ENCODE data around the gene RXFP2. TPM values are rescaled to one million over a fixed set of nuclear protein-coding genes. Genes with fewer than 3 reads are reported as not detected.

Gene RXFP2
- total and polyA plus RNA-seq, 4 experiments from 2014 or later, result not detected

GRCh38 chr13:31747966-31748365 lies 8.6 kb downstream of the RXFP2 start:
- intact Hi-C loops (cut with micrococcal nuclease), result no loop called here
- Histone ChIP-seq H3K27me3 (ENCODE audit: insufficient read depth, low read length) (no peaks in the 10 kb centered on the region), H3K4me1 (ENCODE audit: insufficient read depth, low read length) (no peaks in the 10 kb centered on the region), H3K27ac (ENCODE audit: low read depth, low read length) (no peak overlapping the region), H3K9me3 (ENCODE audit: control insufficient read depth in 1 of 2, low read length in 2 of 2) (no peaks in the 10 kb centered on the region), H3K4me3 (ENCODE audit: low read length in 2 of 2) (no peak overlapping the region), H3K36me3 (ENCODE audit: insufficient read depth, low read length) (no peaks in the 10 kb centered on the region)
- peaks cover 0 to 2% (median 0%) of the 10 kb centered on the region in 8 donors for H3K9me3 Mint-ChIP-seq
- no peak overlapping the region for H3K4me3 Mint-ChIP-seq
- no peak for DNase-seq
- ChIA-PET CTCF (ENCODE audit: partially characterized antibody) (interaction anchor here (1.1 kb wide), 1 partner anchor 9 kb away, joined by 3 read pairs; no protein-coding TSS in a partner anchor), POLR2A (ENCODE audit: partially characterized antibody) (no interaction called here)
- no peaks in the 10 kb centered on the region for H3K4me1 Mint-ChIP-seq
- H3K27me3 Mint-ChIP-seq, result peaks cover 11 to 13% of the 10 kb centered on the region in 2 donors
- H3K36me3 Mint-ChIP-seq, result no peaks in the 10 kb centered on the region
- H3K27ac Mint-ChIP-seq, result no peak overlapping the region

DNA sequence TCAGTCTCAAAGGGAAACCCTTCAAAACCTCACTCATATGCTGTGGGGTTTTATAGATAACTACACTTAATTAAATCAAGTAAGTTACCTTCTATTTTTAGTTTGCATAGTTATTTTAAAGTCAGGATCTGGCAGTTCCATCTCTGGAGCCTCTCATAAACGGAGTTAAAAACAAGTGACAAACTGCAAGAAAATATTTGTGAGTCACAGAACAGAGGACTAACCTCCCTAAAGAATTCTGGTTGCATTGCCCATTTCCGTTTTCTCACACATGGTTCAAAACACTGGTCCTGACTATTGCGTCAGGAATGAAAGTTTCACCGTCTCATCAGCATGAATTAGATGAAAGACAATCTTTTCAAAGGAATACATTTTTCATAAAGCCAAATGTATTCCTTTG lies 10.6 kb downstream of the RXFP2 start:
- Histone ChIP-seq H3K4me1 (ENCODE audit: insufficient read depth, low read length) (no peaks in the 10 kb centered on the region), H3K9me3 (ENCODE audit: control insufficient read depth in 1 of 2, low read length in 2 of 2) (no peaks in the 10 kb centered on the region), H3K36me3 (ENCODE audit: insufficient read depth, low read length) (no peaks in the 10 kb centered on the region), H3K27me3 (ENCODE audit: insufficient read depth, low read length) (no peaks in the 10 kb centered on the region), H3K4me3 (ENCODE audit: low read length in 2 of 2) (no peak overlapping the region), H3K27ac (ENCODE audit: low read depth, low read length) (no peak overlapping the region)
- ChIA-PET POLR2A (ENCODE audit: partially characterized antibody) (no interaction called here), CTCF (ENCODE audit: partially characterized antibody) (no interaction called here)
- H3K36me3 Mint-ChIP-seq, result no peaks in the 10 kb centered on the region
- H3K9me3 Mint-ChIP-seq, result peaks cover 0 to 2% (median 0%) of the 10 kb centered on the region in 8 donors
- H3K27me3 Mint-ChIP-seq, result peaks cover 4 to 9% of the 10 kb centered on the region in 2 donors
- H3K27ac Mint-ChIP-seq, result no peak overlapping the region
- intact Hi-C loops (cut with micrococcal nuclease), result no loop called here
- H3K4me1 Mint-ChIP-seq, result no peaks in the 10 kb centered on the region
- no peak overlapping the region for H3K4me3 Mint-ChIP-seq
- DNase-seq, result no peak

GRCh38 chr13:31755211-31755610 lies 15.9 kb downstream of the RXFP2 start:
- H3K4me1 ChIP-seq (ENCODE audit: insufficient read depth, low read length), result no peaks in the 10 kb centered on the region
- intact Hi-C loops (cut with micrococcal nuclease), result no loop called here
- no peak for DNase-seq
- H3K4me3 Mint-ChIP-seq, result no peak overlapping the region
- no peaks in the 10 kb centered on the region for H3K27me3 ChIP-seq (ENCODE audit: insufficient read depth, low read length)
- POLR2A ChIA-PET (ENCODE audit: partially characterized antibody), result no interaction called here
- no peaks in the 10 kb centered on the region for H3K36me3 ChIP-seq (ENCODE audit: insufficient read depth, low read length)
- no peaks in the 10 kb centered on the region for H3K36me3 Mint-ChIP-seq
- H3K9me3 Mint-ChIP-seq, result peaks cover 0 to 2% (median 0%) of the 10 kb centered on the region in 8 donors
- H3K27me3 Mint-ChIP-seq, result peaks cover 5 to 13% of the 10 kb centered on the region in 2 donors
- CTCF ChIA-PET (ENCODE audit: partially characterized antibody), result interaction anchor here (1.0 to 1.2 kb wide), 2 partner anchors 11 to 14 kb away, joined by 5 to 6 read pairs; no protein-coding TSS in a partner anchor
- H3K9me3 ChIP-seq (ENCODE audit: control insufficient read depth in 1 of 2, low read length in 2 of 2), result no peaks in the 10 kb centered on the region
- no peak overlapping the region for H3K27ac Mint-ChIP-seq
- H3K4me3 ChIP-seq (ENCODE audit: low read length in 2 of 2), result no peak overlapping the region
- H3K27ac ChIP-seq (ENCODE audit: low read depth, low read length), result no peak overlapping the region
- no peaks in the 10 kb centered on the region for H3K4me1 Mint-ChIP-seq

GRCh38 chr13:31755803-31756212 lies 16.5 kb downstream of the RXFP2 start:
- intact Hi-C loops (cut with micrococcal nuclease), result no loop called here
- peaks cover 0 to 2% (median 0%) of the 10 kb centered on the region in 8 donors for H3K9me3 Mint-ChIP-seq
- no peaks in the 10 kb centered on the region for H3K36me3 Mint-ChIP-seq
- H3K4me1 Mint-ChIP-seq, result no peaks in the 10 kb centered on the region
- H3K27me3 Mint-ChIP-seq, result peaks cover 5 to 9% of the 10 kb centered on the region in 2 donors
- no peak overlapping the region for H3K4me3 Mint-ChIP-seq
- no peaks in the 10 kb centered on the region for H3K36me3 ChIP-seq (ENCODE audit: insufficient read depth, low read length)
- no peaks in the 10 kb centered on the region for H3K27me3 ChIP-seq (ENCODE audit: insufficient read depth, low read length)
- no peaks in the 10 kb centered on the region for H3K4me1 ChIP-seq (ENCODE audit: insufficient read depth, low read length)
- no peak overlapping the region for H3K27ac Mint-ChIP-seq
- CTCF ChIA-PET (ENCODE audit: partially characterized antibody), result interaction anchor here (1.2 kb wide), 1 partner anchor 14 kb away, joined by 4 read pairs; no protein-coding TSS in a partner anchor
- no peaks in the 10 kb centered on the region for H3K9me3 ChIP-seq (ENCODE audit: control insufficient read depth in 1 of 2, low read length in 2 of 2)
- H3K27ac ChIP-seq (ENCODE audit: low read depth, low read length), result no peak overlapping the region
- POLR2A ChIA-PET (ENCODE audit: partially characterized antibody), result no interaction called here
- DNase-seq, result no peak
- no peak overlapping the region for H3K4me3 ChIP-seq (ENCODE audit: low read length in 2 of 2)

DNA sequence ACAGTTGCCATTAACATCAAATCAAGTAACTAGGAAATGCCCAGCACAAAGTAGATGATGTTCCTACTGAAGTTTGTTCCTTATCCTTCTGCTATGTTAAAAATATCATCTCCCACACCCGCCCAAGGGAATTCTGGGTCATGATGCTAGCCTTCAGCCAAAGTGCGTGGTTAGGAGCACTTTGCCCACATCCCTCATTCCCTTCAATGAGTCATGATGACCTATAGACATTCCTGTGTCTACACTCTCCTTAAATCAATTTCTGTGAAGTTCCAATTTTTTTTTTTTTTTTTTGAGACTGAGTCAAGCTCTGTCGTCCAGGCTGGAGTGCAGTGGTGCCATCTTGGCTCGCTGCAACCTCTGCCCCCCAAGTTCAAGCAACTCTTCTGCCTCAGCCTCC lies 17.0 kb downstream of the RXFP2 start:
- Mint-ChIP-seq H3K4me1 (no peaks in the 10 kb centered on the region), H3K36me3 (no peaks in the 10 kb centered on the region), H3K27me3 (peaks cover 5 to 9% of the 10 kb centered on the region in 2 donors), H3K9me3 (no peaks in the 10 kb centered on the region), H3K4me3 (no peak overlapping the region), H3K27ac (no peak overlapping the region)
- CTCF ChIA-PET (ENCODE audit: partially characterized antibody), result interaction anchor here (1.2 kb wide), 1 partner anchor 15 kb away, joined by 4 read pairs; no protein-coding TSS in a partner anchor
- Histone ChIP-seq H3K9me3 (ENCODE audit: control insufficient read depth in 1 of 2, low read length in 2 of 2) (no peaks in the 10 kb centered on the region), H3K27me3 (ENCODE audit: insufficient read depth, low read length) (no peaks in the 10 kb centered on the region), H3K4me3 (ENCODE audit: low read length in 2 of 2) (no peak overlapping the region), H3K4me1 (ENCODE audit: insufficient read depth, low read length) (no peaks in the 10 kb centered on the region), H3K36me3 (ENCODE audit: insufficient read depth, low read length) (no peaks in the 10 kb centered on the region), H3K27ac (ENCODE audit: low read depth, low read length) (no peak overlapping the region)
- POLR2A ChIA-PET (ENCODE audit: partially characterized antibody), result no interaction called here
- intact Hi-C loops (cut with micrococcal nuclease), result no loop called here
- no peak for DNase-seq

- H3K27ac ChIP-seq (ENCODE audit: low read depth, low read length), result no peak overlapping the region
- no peaks in the 10 kb centered on the region for H3K9me3 ChIP-seq (ENCODE audit: control insufficient read depth in 1 of 2, low read length in 2 of 2)
- H3K36me3 ChIP-seq (ENCODE audit: insufficient read depth, low read length), result no peaks in the 10 kb centered on the region
- Mint-ChIP-seq H3K36me3 (no peaks in the 10 kb centered on the region), H3K4me3 (no peak overlapping the region), H3K27me3 (peaks cover 3 to 4% of the 10 kb centered on the region in 2 donors), H3K27ac (peak overlapping the region in 1 of 7 donors; percentile 51), H3K4me1 (no peaks in the 10 kb centered on the region), H3K9me3 (no peaks in the 10 kb centered on the region)
- ChIA-PET POLR2A (ENCODE audit: partially characterized antibody) (no interaction called here), CTCF (ENCODE audit: partially characterized antibody) (no interaction called here)
- no peaks in the 10 kb centered on the region for H3K27me3 ChIP-seq (ENCODE audit: insufficient read depth, low read length)
- intact Hi-C loops (cut with micrococcal nuclease), result no loop called here
- DNase-seq, result no peak
- no peaks in the 10 kb centered on the region for H3K4me1 ChIP-seq (ENCODE audit: insufficient read depth, low read length)
- no peak overlapping the region for H3K4me3 ChIP-seq (ENCODE audit: low read length in 2 of 2)
These were observed 22.6 kb downstream of the RXFP2 start for GRCh38 chr13:31761951-31762350.

DNA sequence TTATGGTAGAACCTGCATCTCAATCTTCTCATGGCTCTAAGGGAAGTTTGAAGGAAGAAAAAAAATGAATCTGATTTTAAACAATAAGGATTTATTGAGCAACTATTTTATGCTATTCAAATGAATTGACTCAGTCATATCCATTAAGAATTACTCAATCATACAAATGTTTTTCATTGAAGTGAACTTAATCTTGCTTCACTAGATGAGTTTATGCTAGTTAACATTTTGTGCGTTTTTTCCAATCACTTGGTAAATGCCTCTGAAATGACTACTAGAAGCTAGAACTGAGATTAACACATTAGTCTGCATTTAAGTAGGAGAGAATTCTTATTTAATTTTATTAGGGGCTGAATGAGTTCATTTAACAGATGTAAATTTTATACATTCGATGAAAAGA lies 25.2 kb downstream of the RXFP2 start:
- CTCF ChIA-PET (ENCODE audit: partially characterized antibody), result no interaction called here
- H3K4me3 ChIP-seq (ENCODE audit: low read length in 2 of 2), result no peak overlapping the region

More for the DNA sequence above, 25.2 kb downstream of the RXFP2 start:
- H3K4me3 Mint-ChIP-seq, result no peak overlapping the region
- H3K36me3 ChIP-seq (ENCODE audit: insufficient read depth, low read length), result no peaks in the 10 kb centered on the region
- DNase-seq, result no peak
- H3K27me3 Mint-ChIP-seq, result no peaks in the 10 kb centered on the region
- no peaks in the 10 kb centered on the region for H3K4me1 Mint-ChIP-seq
- no peak overlapping the region for H3K27ac Mint-ChIP-seq
- intact Hi-C loops (cut with micrococcal nuclease), result no loop called here
- no peaks in the 10 kb centered on the region for H3K9me3 Mint-ChIP-seq
- no peaks in the 10 kb centered on the region for H3K36me3 Mint-ChIP-seq
- H3K27ac ChIP-seq (ENCODE audit: low read depth, low read length), result no peak overlapping the region
- H3K9me3 ChIP-seq (ENCODE audit: control insufficient read depth in 1 of 2, low read length in 2 of 2), result no peaks in the 10 kb centered on the region
- POLR2A ChIA-PET (ENCODE audit: partially characterized antibody), result no interaction called here
- H3K27me3 ChIP-seq (ENCODE audit: insufficient read depth, low read length), result no peaks in the 10 kb centered on the region
- H3K4me1 ChIP-seq (ENCODE audit: insufficient read depth, low read length), result no peaks in the 10 kb centered on the region
